ENCODE results near the gene NANOS3.

Gene NANOS3

GRCh38 chr19:13885826-13886365 is 9.0 kb downstream of the NANOS3 start:
- no peak for DNase-seq

- no peak for DNase-seq
Measured at GRCh38 chr19:13887018-13887436, 10.1 kb downstream of the NANOS3 start.

- DNase-seq: no peak
Measured at GRCh38 chr19:13887517-13887916, 10.6 kb downstream of the NANOS3 start.

- no peak for DNase-seq
Measured at GRCh38 chr19:13888281-13888680, 11.3 kb downstream of the NANOS3 start.

- no peak for DNase-seq
Measured at GRCh38 chr19:13890136-13890535, 13.2 kb downstream of the NANOS3 start.

GRCh38 chr19:13892870-13893269 is 15.9 kb downstream of the NANOS3 start:
- no peak for DNase-seq

- DNase-seq: no peak
Measured at GRCh38 chr19:13894552-13894951, 17.6 kb downstream of the NANOS3 start.

- no peak for DNase-seq
Measured at GRCh38 chr19:13896227-13896626, 19.3 kb downstream of the NANOS3 start.

- DNase-seq: no peak
Measured at GRCh38 chr19:13899393-13899792, 22.5 kb downstream of the NANOS3 start.

GRCh38 chr19:13899912-13900584 is 23.1 kb downstream of the NANOS3 start:
- DNase-seq: no peak

GRCh38 chr19:13902993-13903555 is 26.1 kb downstream of the NANOS3 start:
- peak; percentile 19 to 45 (median 34) for DNase-seq

GRCh38 chr19:13905634-13906520 is 28.9 kb downstream of the NANOS3 start, which contains the start of the genes BRME1 and CC2D1A:
BRME1 (minus strand) TSS chr19:13906117; CDS start chr19:13904892, 1,225 bp downstream.
CC2D1A (plus strand) TSS chr19:13906201; CDS start chr19:13906442, 241 bp downstream.
- peak; percentile 92 to 96 (median 95) for DNase-seq

GRCh38 chr19:13906521-13906904 is 29.6 kb downstream of the NANOS3 start:
- DNase-seq: peak in 2 of 3 donors; percentile 25 to 31

- DNase-seq: no peak
Measured at GRCh38 chr19:13906910-13907309, 30.0 kb downstream of the NANOS3 start.

- no peak for DNase-seq
Measured at GRCh38 chr19:13908674-13909073, 31.7 kb downstream of the NANOS3 start.

- DNase-seq: no peak
Measured at GRCh38 chr19:13909430-13909829, 32.5 kb downstream of the NANOS3 start.

GRCh38 chr19:13913352-13913751 is 36.4 kb downstream of the NANOS3 start:
- DNase-seq: no peak

- no peak for DNase-seq
Measured at GRCh38 chr19:13914777-13915176, 37.8 kb downstream of the NANOS3 start.

GRCh38 chr19:13917888-13918406 is 41.0 kb downstream of the NANOS3 start:
- no peak for DNase-seq

- DNase-seq: peak in 1 of 3 donors; percentile 7
Measured at GRCh38 chr19:13918726-13919411, 41.9 kb downstream of the NANOS3 start.

- peak in 1 of 3 donors; percentile 10 for DNase-seq
Measured at GRCh38 chr19:13920524-13920923, 43.6 kb downstream of the NANOS3 start.

Measured in suppressor macrophage treated with lipopolysaccharide for 1 hour (primary cell).